NCI-H1092 (cell line): ENCODE data around the gene APOBEC3C.
"Not testable (repeated sequence)": the region's sequence is repeated elsewhere in the genome, so short reads cannot be mapped to it uniquely, and the experiment has no call there.

ENCODE experiments used
- DNase-seq: peaks from one replicate; lab custom pipeline; 2025; lab: John Stamatoyannopoulos, UW

The APOBEC3C gene

GRCh38 chr22:39013942-39014722, at the start of gene APOBEC3C:
APOBEC3C (plus strand) TSS chr22:39014257; CDS start chr22:39014363, 106 bp downstream.
- DNase-seq, result no peak

GRCh38 chr22:38964306-38964705, 49.8 kb upstream of the APOBEC3C start:
- DNase-seq, result no peak

GRCh38 chr22:38964989-38965388, 49.1 kb upstream of the APOBEC3C start:
- no peak for DNase-seq

- no peak for DNase-seq
Observed at GRCh38 chr22:38965614-38966379, 48.3 kb upstream of the APOBEC3C start.

GRCh38 chr22:38966380-38966702, 47.7 kb upstream of the APOBEC3C start:
- no peak for DNase-seq

GRCh38 chr22:38966942-38967341, 47.1 kb upstream of the APOBEC3C start:
- no peak for DNase-seq

GRCh38 chr22:38967451-38968450, 46.3 kb upstream of the APOBEC3C start:
- DNase-seq, result no peak

GRCh38 chr22:38968801-38969200, 45.3 kb upstream of the APOBEC3C start:
- DNase-seq, result no peak

GRCh38 chr22:38970551-38970950, 43.5 kb upstream of the APOBEC3C start:
- no peak for DNase-seq

- no peak for DNase-seq
Observed at GRCh38 chr22:38971202-38971601, 42.9 kb upstream of the APOBEC3C start.

GRCh38 chr22:38971791-38972190, 42.3 kb upstream of the APOBEC3C start:
- DNase-seq, result no peak

GRCh38 chr22:38972558-38972957, 41.5 kb upstream of the APOBEC3C start:
- DNase-seq, result no peak

GRCh38 chr22:38973289-38974169, 40.5 kb upstream of the APOBEC3C start:
- no peak for DNase-seq

GRCh38 chr22:38974170-38974825, 39.8 kb upstream of the APOBEC3C start:
- no peak for DNase-seq

GRCh38 chr22:38974826-38975175, 39.3 kb upstream of the APOBEC3C start:
- no peak for DNase-seq

- DNase-seq, result not testable (repeated sequence)
Observed at GRCh38 chr22:38977289-38977688, 36.8 kb upstream of the APOBEC3C start.

- DNase-seq, result not testable (repeated sequence)
Observed at GRCh38 chr22:38980587-38980986, 33.5 kb upstream of the APOBEC3C start.

GRCh38 chr22:38981005-38981991, 32.8 kb upstream of the APOBEC3C start:
- no peak for DNase-seq
